ENCODE measurements around the gene SLA2. TPM values are rescaled to one million over a fixed set of nuclear protein-coding genes. Genes with fewer than 3 reads are reported as not detected.

The SLA2 gene
- polyA plus RNA-seq, 2 donors, result 0.55 to 0.57 TPM

- peaks cover 0 to 9% of the 10 kb centered on the region in 2 donors for H3K4me1 ChIP-seq (ENCODE audit: control insufficient read depth in 2 of 2, insufficient read depth in 2 of 2, low read length in 1 of 2)
- 50 to 53% methylated on average over 15 of the region's 15 CpGs for whole genome bisulfite sequencing, 2 donors
- no peaks in the 10 kb centered on the region for H3K9me3 ChIP-seq (ENCODE audit: control insufficient read depth in 2 of 2, insufficient read depth in 1 of 2, low read depth in 1 of 2, low read length in 1 of 2)
- peaks cover 0 to 13% of the 10 kb centered on the region in 2 donors for H3K36me3 ChIP-seq (ENCODE audit: control insufficient read depth in 2 of 2, insufficient read depth in 2 of 2, low read length in 1 of 2)
- H3K27ac ChIP-seq (ENCODE audit: low read depth in 2 of 2, low read length in 1 of 2), result peak overlapping the region; percentile 90 to 91
- H3K27me3 ChIP-seq (ENCODE audit: control insufficient read depth in 1 of 2, insufficient read depth in 2 of 2, low read length in 2 of 2), result no peaks in the 10 kb centered on the region
- peak overlapping the region in 1 of 2 donors; percentile 22 for H3K4me3 ChIP-seq (ENCODE audit: low read depth in 1 of 2, low read length in 2 of 2)
Measured at GRCh38 chr20:36604952-36605398, 41.0 kb downstream of the SLA2 start.

- 54 to 60% methylated on average over 1 of the region's 1 CpG for WGBS, 2 donors
- Histone ChIP-seq H3K4me1 (ENCODE audit: control insufficient read depth in 2 of 2, insufficient read depth in 2 of 2, low read length in 1 of 2) (peaks cover 0 to 5% of the 10 kb centered on the region in 2 donors), H3K4me3 (ENCODE audit: low read depth in 1 of 2, low read length in 2 of 2) (no peak overlapping the region), H3K27ac (ENCODE audit: low read depth in 2 of 2, low read length in 1 of 2) (no peak overlapping the region), H3K9me3 (ENCODE audit: control insufficient read depth in 2 of 2, insufficient read depth in 1 of 2, low read depth in 1 of 2, low read length in 1 of 2) (no peaks in the 10 kb centered on the region), H3K36me3 (ENCODE audit: control insufficient read depth in 2 of 2, insufficient read depth in 2 of 2, low read length in 1 of 2) (no peaks in the 10 kb centered on the region), H3K27me3 (ENCODE audit: control insufficient read depth in 1 of 2, insufficient read depth in 2 of 2, low read length in 2 of 2) (no peaks in the 10 kb centered on the region)
Measured at GRCh38 chr20:36601540-36601939, 44.5 kb downstream of the SLA2 start.

- no peak overlapping the region for H3K4me3 ChIP-seq (ENCODE audit: low read depth in 1 of 2, low read length in 2 of 2)
- no peaks in the 10 kb centered on the region for H3K9me3 ChIP-seq (ENCODE audit: control insufficient read depth in 2 of 2, insufficient read depth in 1 of 2, low read depth in 1 of 2, low read length in 1 of 2)
- 47 to 59% methylated on average over 5 of the region's 5 CpGs for WGBS, 2 donors
- no peaks in the 10 kb centered on the region for H3K36me3 ChIP-seq (ENCODE audit: control insufficient read depth in 2 of 2, insufficient read depth in 2 of 2, low read length in 1 of 2)
- peaks cover 0 to under 1% of the 10 kb centered on the region in 2 donors for H3K4me1 ChIP-seq (ENCODE audit: control insufficient read depth in 2 of 2, insufficient read depth in 2 of 2, low read length in 1 of 2)
- no peak overlapping the region for H3K27ac ChIP-seq (ENCODE audit: low read depth in 2 of 2, low read length in 1 of 2)
- no peaks in the 10 kb centered on the region for H3K27me3 ChIP-seq (ENCODE audit: control insufficient read depth in 1 of 2, insufficient read depth in 2 of 2, low read length in 2 of 2)
Measured at GRCh38 chr20:36599912-36600345, 46.1 kb downstream of the SLA2 start.

GRCh38 chr20:36593347-36593929, 52.6 kb downstream of the SLA2 start:
- no peaks in the 10 kb centered on the region for H3K27me3 ChIP-seq (ENCODE audit: control insufficient read depth in 1 of 2, insufficient read depth in 2 of 2, low read length in 2 of 2)
- no peak overlapping the region for H3K4me3 ChIP-seq (ENCODE audit: low read depth in 1 of 2, low read length in 2 of 2)
- no peaks in the 10 kb centered on the region for H3K4me1 ChIP-seq (ENCODE audit: control insufficient read depth in 2 of 2, insufficient read depth in 2 of 2, low read length in 1 of 2)
- H3K36me3 ChIP-seq (ENCODE audit: control insufficient read depth in 2 of 2, insufficient read depth in 2 of 2, low read length in 1 of 2), result peaks cover 0 to 2% of the 10 kb centered on the region in 2 donors
- 84 to 95% methylated on average over 5 of the region's 5 CpGs for WGBS, 2 donors
- no peak overlapping the region for H3K27ac ChIP-seq (ENCODE audit: low read depth in 2 of 2, low read length in 1 of 2)
- H3K9me3 ChIP-seq (ENCODE audit: control insufficient read depth in 2 of 2, insufficient read depth in 1 of 2, low read depth in 1 of 2, low read length in 1 of 2), result no peaks in the 10 kb centered on the region

- Histone ChIP-seq H3K36me3 (ENCODE audit: control insufficient read depth in 2 of 2, insufficient read depth in 2 of 2, low read length in 1 of 2) (peaks cover 0 to 2% of the 10 kb centered on the region in 2 donors), H3K4me3 (ENCODE audit: low read depth in 1 of 2, low read length in 2 of 2) (no peak overlapping the region), H3K4me1 (ENCODE audit: control insufficient read depth in 2 of 2, insufficient read depth in 2 of 2, low read length in 1 of 2) (no peaks in the 10 kb centered on the region), H3K9me3 (ENCODE audit: control insufficient read depth in 2 of 2, insufficient read depth in 1 of 2, low read depth in 1 of 2, low read length in 1 of 2) (no peaks in the 10 kb centered on the region), H3K27me3 (ENCODE audit: control insufficient read depth in 1 of 2, insufficient read depth in 2 of 2, low read length in 2 of 2) (no peaks in the 10 kb centered on the region), H3K27ac (ENCODE audit: low read depth in 2 of 2, low read length in 1 of 2) (no peak overlapping the region)
- 69 to 77% methylated on average over 9 of the region's 9 CpGs for WGBS, 2 donors
Measured at GRCh38 chr20:36591854-36592641, 53.9 kb downstream of the SLA2 start.

GRCh38 chr20:36591281-36591680, 54.7 kb downstream of the SLA2 start:
- H3K4me1 ChIP-seq (ENCODE audit: control insufficient read depth in 2 of 2, insufficient read depth in 2 of 2, low read length in 1 of 2), result no peaks in the 10 kb centered on the region
- H3K36me3 ChIP-seq (ENCODE audit: control insufficient read depth in 2 of 2, insufficient read depth in 2 of 2, low read length in 1 of 2), result peaks cover 0 to 2% of the 10 kb centered on the region in 2 donors
- no peak overlapping the region for H3K27ac ChIP-seq (ENCODE audit: low read depth in 2 of 2, low read length in 1 of 2)
- no peak overlapping the region for H3K4me3 ChIP-seq (ENCODE audit: low read depth in 1 of 2, low read length in 2 of 2)
- 80 to 82% methylated on average over 5 of the region's 5 CpGs for WGBS, 2 donors
- no peaks in the 10 kb centered on the region for H3K9me3 ChIP-seq (ENCODE audit: control insufficient read depth in 2 of 2, insufficient read depth in 1 of 2, low read depth in 1 of 2, low read length in 1 of 2)
- H3K27me3 ChIP-seq (ENCODE audit: control insufficient read depth in 1 of 2, insufficient read depth in 2 of 2, low read length in 2 of 2), result no peaks in the 10 kb centered on the region

GRCh38 chr20:36587388-36588070, 58.5 kb downstream of the SLA2 start:
- Histone ChIP-seq H3K27ac (ENCODE audit: low read depth in 2 of 2, low read length in 1 of 2) (no peak overlapping the region), H3K36me3 (ENCODE audit: control insufficient read depth in 2 of 2, insufficient read depth in 2 of 2, low read length in 1 of 2) (no peaks in the 10 kb centered on the region), H3K27me3 (ENCODE audit: control insufficient read depth in 1 of 2, insufficient read depth in 2 of 2, low read length in 2 of 2) (no peaks in the 10 kb centered on the region), H3K4me1 (ENCODE audit: control insufficient read depth in 2 of 2, insufficient read depth in 2 of 2, low read length in 1 of 2) (peaks cover 0 to 3% of the 10 kb centered on the region in 2 donors), H3K9me3 (ENCODE audit: control insufficient read depth in 2 of 2, insufficient read depth in 1 of 2, low read depth in 1 of 2, low read length in 1 of 2) (no peaks in the 10 kb centered on the region), H3K4me3 (ENCODE audit: low read depth in 1 of 2, low read length in 2 of 2) (no peak overlapping the region)
- WGBS, 2 donors, result 73 to 78% methylated on average over 3 of the region's 3 CpGs

- WGBS, 2 donors, result 44 to 62% methylated on average over 8 of the region's 8 CpGs
- Histone ChIP-seq H3K4me3 (ENCODE audit: low read depth in 1 of 2, low read length in 2 of 2) (no peak overlapping the region), H3K27me3 (ENCODE audit: control insufficient read depth in 1 of 2, insufficient read depth in 2 of 2, low read length in 2 of 2) (no peaks in the 10 kb centered on the region), H3K36me3 (ENCODE audit: control insufficient read depth in 2 of 2, insufficient read depth in 2 of 2, low read length in 1 of 2) (no peaks in the 10 kb centered on the region), H3K9me3 (ENCODE audit: control insufficient read depth in 2 of 2, insufficient read depth in 1 of 2, low read depth in 1 of 2, low read length in 1 of 2) (no peaks in the 10 kb centered on the region), H3K4me1 (ENCODE audit: control insufficient read depth in 2 of 2, insufficient read depth in 2 of 2, low read length in 1 of 2) (peaks cover 0 to 3% of the 10 kb centered on the region in 2 donors), H3K27ac (ENCODE audit: low read depth in 2 of 2, low read length in 1 of 2) (peak overlapping the region; percentile 26 to 62)
Measured at GRCh38 chr20:36585410-36586125, 60.4 kb downstream of the SLA2 start.

GRCh38 chr20:36584018-36584481, 61.9 kb downstream of the SLA2 start:
- Histone ChIP-seq H3K4me1 (ENCODE audit: control insufficient read depth in 2 of 2, insufficient read depth in 2 of 2, low read length in 1 of 2) (peaks cover 0 to 3% of the 10 kb centered on the region in 2 donors), H3K36me3 (ENCODE audit: control insufficient read depth in 2 of 2, insufficient read depth in 2 of 2, low read length in 1 of 2) (peaks cover 0 to 3% of the 10 kb centered on the region in 2 donors), H3K27ac (ENCODE audit: low read depth in 2 of 2, low read length in 1 of 2) (no peak overlapping the region), H3K9me3 (ENCODE audit: control insufficient read depth in 2 of 2, insufficient read depth in 1 of 2, low read depth in 1 of 2, low read length in 1 of 2) (no peaks in the 10 kb centered on the region), H3K4me3 (ENCODE audit: low read depth in 1 of 2, low read length in 2 of 2) (no peak overlapping the region), H3K27me3 (ENCODE audit: control insufficient read depth in 1 of 2, insufficient read depth in 2 of 2, low read length in 2 of 2) (no peaks in the 10 kb centered on the region)
- 67 to 80% methylated on average over 2 of the region's 2 CpGs for WGBS, 2 donors

All from esophagus (tissue), 2 donors.